GM12878 (cell line): ENCODE measurements around the gene GSTCD. TPM values are rescaled to one million over a fixed set of nuclear protein-coding genes. Genes with fewer than 3 reads are reported as not detected.

Experiments
- ASH2L ChIP-seq: fragments of 300-600, 200-600 bp; sonication (generic); IDR thresholded peaks from 2 replicates; pipeline ENCODE4 v1.6.1; 2017; ENCODE audit warnings: low read depth, mild to moderate bottlenecking, borderline replicate concordance
- BHLHE40 ChIP-seq, 2 experiments: fragments of 450-650 bp in 1 of 2; IDR thresholded peaks; 2 replicates each; pipeline ENCODE4 v1.6.1; 2011 to 2017; ENCODE audit warnings: low read depth in 2 of 2, borderline replicate concordance in 1 of 2, improper control_type of control experiment in 1 of 2, low read length in 1 of 2, mild to moderate bottlenecking in 1 of 2
- CBFB ChIP-seq: IDR thresholded peaks from 2 replicates; pipeline ENCODE4 v1.6.1; 2016; ENCODE audit warnings: antibody characterized with exemption, low read depth
- CEBPB ChIP-seq, 2 experiments: fragments of 150-350 bp in 1 of 2; IDR thresholded peaks; 2 replicates each; pipeline ENCODE4 v1.6.1; 2012 to 2014; ENCODE audit warnings: low read depth in 2 of 2, low read length in 2 of 2, borderline replicate concordance in 1 of 2, inconsistent platforms in 1 of 2
- DPF2 ChIP-seq: fragments of 450-650 bp; IDR thresholded peaks from 2 replicates; pipeline ENCODE4 v1.6.1; 2017; ENCODE audit warnings: mild to moderate bottlenecking
- E2F4 ChIP-seq: IDR thresholded peaks from 2 replicates; pipeline ENCODE4 v1.6.1; 2012; ENCODE audit warnings: low read depth, low read length, improper control_type of control experiment
- E4F1 ChIP-seq: fragments of 450-650 bp; IDR thresholded peaks from 2 replicates; pipeline ENCODE4 v1.6.1; 2018; ENCODE audit warnings: borderline replicate concordance, mild to moderate bottlenecking; ENCODE audit not compliant: partially characterized antibody
- MEF2B ChIP-seq: fragments of 450-650 bp; IDR thresholded peaks from 2 replicates; pipeline ENCODE4 v1.6.1; 2018; ENCODE audit warnings: mild to moderate bottlenecking, moderate library complexity; ENCODE audit not compliant: partially characterized antibody, poor library complexity, severe bottlenecking
- MLLT1 ChIP-seq: fragments of 450-650 bp; IDR thresholded peaks from 2 replicates; pipeline ENCODE4 v1.6.1; 2016; ENCODE audit warnings: mild to moderate bottlenecking
- MTA3 ChIP-seq: IDR thresholded peaks from 2 replicates; pipeline ENCODE4 v1.6.1; 2012; ENCODE audit warnings: low read length, inconsistent platforms, borderline replicate concordance
- POLR2AphosphoS5 ChIP-seq: IDR thresholded peaks from 2 replicates; pipeline ENCODE4 v1.6.1; 2011; ENCODE audit warnings: mild to moderate bottlenecking, low read length, inconsistent platforms
- RBBP5 ChIP-seq: fragments of 200-600 bp; sonication (generic); conservative IDR thresholded peaks from 2 replicates; pipeline ENCODE4 v1.6.1; 2016
- SIN3A ChIP-seq: IDR thresholded peaks from 2 replicates; pipeline ENCODE4 v1.6.1; 2012; ENCODE audit warnings: low read depth, low read length, improper control_type of control experiment
- SMAD5 ChIP-seq: IDR thresholded peaks from 2 replicates; pipeline ENCODE4 v1.6.1; 2016; ENCODE audit warnings: antibody characterized with exemption, low read depth
- SP1 ChIP-seq: IDR thresholded peaks from one replicate; pipeline ENCODE4 v1.6.1; 2011; ENCODE audit warnings: low read depth, low read length
- YBX1 ChIP-seq: fragments of 450-650 bp; IDR thresholded peaks from 2 replicates; pipeline ENCODE4 v1.6.1; 2016; ENCODE audit warnings: antibody characterized with exemption
- ZBTB4 ChIP-seq: fragments of 450-650 bp; formaldehyde crosslinking; IDR thresholded peaks from 2 replicates; pipeline ENCODE4 v1.4.0; 2022; ENCODE audit warnings: mild to moderate bottlenecking, moderate library complexity
- ZNF274 ChIP-seq: IDR thresholded peaks from one replicate; pipeline ENCODE4 v1.8.0; 2011; ENCODE audit not compliant: insufficient read length, insufficient read depth
- ZNF622 ChIP-seq: fragments of 450-650 bp; IDR thresholded peaks from 2 replicates; pipeline ENCODE4 v1.6.1; 2017; ENCODE audit warnings: mild to moderate bottlenecking, inconsistent platforms
- polyA plus RNA-seq, 11 experiments: library from polyadenylated mRNA; depleted of rRNA in 4 of 11; unstranded in 6 of 11; stranded (reverse) in 5 of 11; fragments of >200 nt; fragmentation: Nextera tagmentation in 4 of 11; fragmentation: Illumina TruSeq in 1 of 11; extraction: Ambion mirVana in 4 of 11; extraction: Trizol in 1 of 11; gene quantifications; 1 replicate in 1 of 11; 2 replicates in 10 of 11; pipeline versions ENCODE4 v1.2.1 to v1.2.3, GENCODE V29; 2011 to 2016; ENCODE audit warnings: inconsistent platforms in 2 of 11, missing spikeins in 2 of 11, low read depth in 1 of 11
- total RNA-seq, 4 experiments: library from RNA; depleted of rRNA in 3 of 4; stranded (reverse); fragments of >200 nt in 3 of 4; fragmentation: Illumina TruSeq in 1 of 4; extraction: Trizol in 1 of 4; gene quantifications; 2 replicates each; pipeline versions ENCODE4 v1.2.1 to v1.2.3, GENCODE V29; 2013 to 2021

GSTCD gene
- total and polyA plus RNA-seq, 10 of the 15 experiments (the other 5 are each of a cell fraction or from before 2014, with no cell fraction given) = 4.3 to 28.4 (median 14.1) TPM

- TF ChIP-seq E4F1 = no peak
- no peak for TF ChIP-seq YBX1
- no peak for TF ChIP-seq ZNF274
- no peak for TF ChIP-seq CEBPB (IDR thresholded peaks at IDR 0.05; ENCODE audit: borderline replicate concordance in 1 of 2, low read depth in 2 of 2, low read length in 2 of 2)
- TF ChIP-seq POLR2AphosphoS5 = peak; percentile 90
- 0 out of 2 replicates have a peak, but pooled peaks have one; percentile 58 for TF ChIP-seq RBBP5
- TF ChIP-seq MEF2B = peak; percentile 45
- peak; percentile 92 for TF ChIP-seq SP1
- peak; percentile 90 for TF ChIP-seq E2F4
- peak; percentile 90; the same call in 1 of the 2 replicates for TF ChIP-seq CBFB
- peak; percentile 100 for TF ChIP-seq ASH2L
- TF ChIP-seq SIN3A = peak; percentile 98
- no peak; the same call in 1 of the 2 replicates for TF ChIP-seq SMAD5
- peak; percentile 85 for TF ChIP-seq DPF2
- peak; percentile 81 for TF ChIP-seq MLLT1
- TF ChIP-seq BHLHE40 (IDR thresholded peaks at IDR 0.05; ENCODE audit: borderline replicate concordance in 1 of 2, low read depth in 2 of 2, low read length in 1 of 2) = peak; percentile 66 to 76
- TF ChIP-seq MTA3 = no peak; the same call in 1 of the 2 replicates
- no peak for TF ChIP-seq ZNF622
- TF ChIP-seq ZBTB4 (CRISPR knock-in tag) = 0 out of 2 replicates have a peak, but pooled peaks have one; percentile 59
These were observed at the start of gene GSTCD, which contains the start of gene INTS12 (continued) for GRCh38 chr4:105708181-105709080.
